Parathyroid adenoma (tissue), 2 donors: ENCODE results near the gene TSHR.

Source experiments
- H2AFZ ChIP-seq: fragments of 300-600 bp; sonication (generic); one replicate; pipeline ENCODE4 v1.7.0; 2017; ENCODE audit warnings: antibody characterized with exemption, mild to moderate bottlenecking
- H3K27ac ChIP-seq: fragments of 300-600 bp; sonication (generic); one replicate; pipeline ENCODE4 v1.7.0; 2017
- H3K27me3 ChIP-seq: fragments of 300-600 bp; sonication (generic); one replicate; pipeline ENCODE4 v1.7.0; 2017; ENCODE audit warnings: low read length; ENCODE audit not compliant: control insufficient read depth, insufficient read depth
- H3K36me3 ChIP-seq: fragments of 300-600 bp; sonication (generic); one replicate; pipeline ENCODE4 v1.7.0; 2017; ENCODE audit warnings: low read length; ENCODE audit not compliant: control insufficient read depth, insufficient read depth
- H3K4me1 ChIP-seq: fragments of 300-600 bp; sonication (generic); one replicate; pipeline ENCODE4 v1.7.0; 2017; ENCODE audit warnings: control low read depth
- H3K4me2 ChIP-seq: fragments of 300-600 bp; sonication (generic); one replicate; pipeline ENCODE4 v1.7.0; 2017; ENCODE audit warnings: low read length
- H3K4me3 ChIP-seq: fragments of 300-600 bp; sonication (generic); one replicate; pipeline ENCODE4 v1.7.0; 2017; ENCODE audit warnings: low read depth, low read length
- H3K79me2 ChIP-seq: fragments of 300-600 bp; sonication (generic); one replicate; pipeline ENCODE4 v1.7.0; 2017; ENCODE audit warnings: control low read depth
- H3K9ac ChIP-seq: fragments of 300-600 bp; sonication (generic); one replicate; pipeline ENCODE4 v1.7.0; 2017; ENCODE audit warnings: mild to moderate bottlenecking
- H3K9me3 ChIP-seq: fragments of 300-600 bp; sonication (generic); one replicate; pipeline ENCODE4 v1.7.0; 2017; ENCODE audit warnings: low read length; ENCODE audit not compliant: control insufficient read depth
- TF ChIP-seq, protein P1 (sequence below): fragments of 300-600 bp; sonication (generic); IDR thresholded peaks from one replicate; pipeline ENCODE4 v1.7.0; 2017; ENCODE audit warnings: antibody characterized with exemption, mild to moderate bottlenecking
- donor health status: primary hyperparathyroidism.

The TSHR gene

DNA sequence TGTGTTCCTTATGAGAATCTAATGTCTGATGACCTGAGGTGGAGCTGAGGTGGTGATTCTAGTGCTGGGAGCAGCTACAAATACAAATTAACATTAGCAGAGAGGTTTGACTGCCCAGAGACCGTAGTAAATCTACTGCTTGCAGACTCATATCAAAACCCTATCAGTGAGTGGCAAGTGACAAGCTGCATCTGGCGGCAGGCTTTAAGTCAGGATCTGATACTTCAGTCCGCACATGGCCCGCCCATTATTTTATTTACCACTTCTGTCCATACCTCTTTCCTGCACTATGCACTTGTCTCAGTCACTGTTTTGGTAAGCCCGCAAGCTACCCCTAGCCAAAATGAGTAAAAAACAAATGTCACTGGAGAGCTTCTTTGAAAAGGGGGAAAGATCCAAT, 25.3 kb upstream of the TSHR start:
- H3K9ac ChIP-seq, result no peak overlapping the region
- TF ChIP-seq, protein P1, sequence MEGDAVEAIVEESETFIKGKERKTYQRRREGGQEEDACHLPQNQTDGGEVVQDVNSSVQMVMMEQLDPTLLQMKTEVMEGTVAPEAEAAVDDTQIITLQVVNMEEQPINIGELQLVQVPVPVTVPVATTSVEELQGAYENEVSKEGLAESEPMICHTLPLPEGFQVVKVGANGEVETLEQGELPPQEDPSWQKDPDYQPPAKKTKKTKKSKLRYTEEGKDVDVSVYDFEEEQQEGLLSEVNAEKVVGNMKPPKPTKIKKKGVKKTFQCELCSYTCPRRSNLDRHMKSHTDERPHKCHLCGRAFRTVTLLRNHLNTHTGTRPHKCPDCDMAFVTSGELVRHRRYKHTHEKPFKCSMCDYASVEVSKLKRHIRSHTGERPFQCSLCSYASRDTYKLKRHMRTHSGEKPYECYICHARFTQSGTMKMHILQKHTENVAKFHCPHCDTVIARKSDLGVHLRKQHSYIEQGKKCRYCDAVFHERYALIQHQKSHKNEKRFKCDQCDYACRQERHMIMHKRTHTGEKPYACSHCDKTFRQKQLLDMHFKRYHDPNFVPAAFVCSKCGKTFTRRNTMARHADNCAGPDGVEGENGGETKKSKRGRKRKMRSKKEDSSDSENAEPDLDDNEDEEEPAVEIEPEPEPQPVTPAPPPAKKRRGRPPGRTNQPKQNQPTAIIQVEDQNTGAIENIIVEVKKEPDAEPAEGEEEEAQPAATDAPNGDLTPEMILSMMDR, result no peak
- no peak overlapping the region for H3K27ac ChIP-seq
- H3K4me1 ChIP-seq, result no peaks in the 10 kb centered on the region
- no peak overlapping the region for H2AFZ ChIP-seq
- no peaks in the 10 kb centered on the region for H3K9me3 ChIP-seq
- H3K27me3 ChIP-seq, result no peaks in the 10 kb centered on the region
- no peak overlapping the region for H3K4me3 ChIP-seq
- H3K79me2 ChIP-seq, result peaks cover 6% of the 10 kb centered on the region
- H3K36me3 ChIP-seq, result no peaks in the 10 kb centered on the region
- no peak overlapping the region for H3K4me2 ChIP-seq

DNA sequence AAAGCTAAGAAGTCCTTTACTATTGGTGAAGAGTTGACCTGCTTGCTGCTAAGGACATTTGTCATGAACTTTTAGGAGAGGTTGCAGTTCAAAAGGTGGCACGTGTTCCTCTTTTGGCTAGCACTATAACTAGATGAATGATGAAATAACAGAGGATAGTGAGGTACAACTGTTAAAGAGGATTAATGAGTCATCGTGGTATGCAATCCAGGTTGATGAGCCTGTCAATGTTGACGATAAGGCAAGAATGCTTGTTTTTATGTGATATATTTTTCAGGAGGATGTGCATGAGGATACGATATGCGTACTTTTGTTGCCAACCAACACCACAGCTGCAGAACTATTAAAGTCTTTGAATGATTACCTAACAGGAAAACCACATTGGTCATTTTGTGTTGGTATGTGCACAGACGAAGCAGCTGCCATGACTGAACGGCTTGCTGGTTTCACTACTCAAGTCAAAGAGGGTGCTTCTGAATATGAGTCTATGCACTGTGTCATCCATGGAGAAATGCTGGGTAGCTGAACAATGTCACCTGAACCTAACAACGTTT, 24.5 kb upstream of the TSHR start:
- Histone ChIP-seq H3K27me3 (no peaks in the 10 kb centered on the region), H3K9me3 (no peaks in the 10 kb centered on the region), H3K36me3 (no peaks in the 10 kb centered on the region), H3K27ac (no peak overlapping the region), H3K4me1 (no peaks in the 10 kb centered on the region), H3K9ac (no peak overlapping the region), H3K4me2 (no peak overlapping the region), H2AFZ (no peak overlapping the region), H3K4me3 (no peak overlapping the region), H3K79me2 (peaks cover 6% of the 10 kb centered on the region)
- TF ChIP-seq, protein P1, result no peak

DNA sequence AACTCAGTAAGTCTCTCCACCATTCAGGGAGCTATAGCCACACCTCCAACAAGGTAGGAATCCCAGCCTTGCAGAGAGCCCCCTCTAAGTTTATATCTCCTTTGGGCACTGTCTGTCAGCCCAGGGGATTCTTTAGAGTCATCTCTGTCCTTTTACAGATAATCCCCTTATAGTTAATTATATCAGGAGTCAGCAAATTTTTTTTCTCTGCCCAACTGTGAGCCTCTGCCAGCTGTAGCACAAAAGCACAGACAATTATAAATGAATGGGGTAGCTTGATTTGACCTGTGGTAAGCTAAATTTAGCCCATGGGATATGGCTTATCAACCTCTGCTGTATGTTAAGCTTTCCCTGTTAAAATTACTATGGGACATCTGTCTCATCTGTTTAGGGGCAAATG, 22.1 kb upstream of the TSHR start:
- H3K27me3 ChIP-seq, result no peaks in the 10 kb centered on the region
- TF ChIP-seq, protein P1, result no peak
- H3K4me3 ChIP-seq, result no peak overlapping the region
- no peak overlapping the region for H3K27ac ChIP-seq
- no peaks in the 10 kb centered on the region for H3K9me3 ChIP-seq
- H3K36me3 ChIP-seq, result no peaks in the 10 kb centered on the region
- H2AFZ ChIP-seq, result no peak overlapping the region
- peaks cover 6% of the 10 kb centered on the region for H3K79me2 ChIP-seq
- H3K9ac ChIP-seq, result no peak overlapping the region
- H3K4me1 ChIP-seq, result no peaks in the 10 kb centered on the region
- no peak overlapping the region for H3K4me2 ChIP-seq

GRCh38 chr14:80933686-80934085, 21.7 kb upstream of the TSHR start:
- no peaks in the 10 kb centered on the region for H3K27me3 ChIP-seq
- peaks cover 6% of the 10 kb centered on the region for H3K79me2 ChIP-seq
- TF ChIP-seq, protein P1, result no peak
- H3K4me3 ChIP-seq, result no peak overlapping the region
- no peak overlapping the region for H2AFZ ChIP-seq
- H3K36me3 ChIP-seq, result no peaks in the 10 kb centered on the region
- no peak overlapping the region for H3K4me2 ChIP-seq
- no peaks in the 10 kb centered on the region for H3K9me3 ChIP-seq
- H3K4me1 ChIP-seq, result no peaks in the 10 kb centered on the region
- H3K27ac ChIP-seq, result no peak overlapping the region
- H3K9ac ChIP-seq, result no peak overlapping the region

DNA sequence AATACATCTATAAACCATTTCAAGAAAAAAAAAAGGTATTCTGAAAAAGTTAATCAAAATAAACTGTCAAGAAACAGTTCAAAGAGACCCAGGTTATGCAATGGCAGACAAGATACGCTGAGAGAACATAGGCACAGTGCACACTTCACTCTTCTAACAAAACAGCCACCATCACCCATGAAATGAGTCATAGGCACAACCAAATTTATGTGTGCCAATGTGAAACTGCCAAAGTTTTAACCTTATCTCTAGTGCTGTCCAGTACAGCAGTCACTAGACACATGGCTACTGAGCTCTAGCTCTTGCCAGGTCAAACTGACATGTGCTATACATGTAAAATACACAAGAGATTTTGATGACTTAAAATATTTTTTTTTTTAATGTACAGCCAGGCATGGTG, 15.3 kb upstream of the TSHR start:
- no peak overlapping the region for H3K9ac ChIP-seq
- H3K36me3 ChIP-seq, result no peaks in the 10 kb centered on the region
- peaks cover 7% of the 10 kb centered on the region for H3K4me1 ChIP-seq
- H3K27me3 ChIP-seq, result no peaks in the 10 kb centered on the region
- TF ChIP-seq, protein P1, result no peak
- H3K27ac ChIP-seq, result no peak overlapping the region
- H3K4me2 ChIP-seq, result no peak overlapping the region
- no peaks in the 10 kb centered on the region for H3K9me3 ChIP-seq
- no peak overlapping the region for H2AFZ ChIP-seq
- H3K4me3 ChIP-seq, result no peak overlapping the region
- no peaks in the 10 kb centered on the region for H3K79me2 ChIP-seq
